OCI-LY3 (cell line): ENCODE results near the gene PRKAG3.

Experiments
- H2AFZ ChIP-seq: fragments of 200-600, 300-600 bp; shearing (Covaris generic); 2 replicates; pipeline ENCODE4 v1.6.0; 2014; ENCODE audit warnings: antibody characterized with exemption, low read depth, low read length
- H3K27ac ChIP-seq: fragments of 200-600, 300-600 bp; sonication (generic); 2 replicates; pipeline ENCODE4 v1.5.1; 2014; ENCODE audit warnings: mild to moderate bottlenecking, low read length, moderate library complexity, mixed read lengths
- H3K27me3 ChIP-seq: fragments of 200-600, 300-600 bp; sonication (generic); 2 replicates; pipeline ENCODE4 v1.6.1; 2014; ENCODE audit warnings: low read depth, low read length, mixed read lengths
- H3K36me3 ChIP-seq: fragments of 200-600, 300-600 bp; sonication (generic); replicated peaks from 2 replicates; pipeline ENCODE3; 2014; ENCODE audit warnings: low read depth, low read length, mixed read lengths
- H3K4me1 ChIP-seq: fragments of 300-600, 200-600 bp; sonication (generic); 2 replicates; pipeline ENCODE4 v1.6.1; 2014; ENCODE audit warnings: low read length, mixed read lengths
- H3K4me2 ChIP-seq: fragments of 200-600, 300-600 bp; sonication (generic); 2 replicates; pipeline ENCODE4 v1.6.1; 2014; ENCODE audit warnings: low read length, mixed read lengths
- H3K4me3 ChIP-seq: fragments of 300-600, 200-600 bp; sonication (generic); 2 replicates; pipeline ENCODE4 v1.5.1; 2014; ENCODE audit warnings: antibody characterized with exemption, mild to moderate bottlenecking, low read length, moderate library complexity
- H3K79me2 ChIP-seq: fragments of 300-600, 200-600 bp; shearing (Covaris generic); 2 replicates; pipeline ENCODE4 v1.6.1; 2014; ENCODE audit warnings: mild to moderate bottlenecking, low read length, mixed read lengths
- H3K9ac ChIP-seq: fragments of 300-600, 200-600 bp; shearing (Covaris generic); 2 replicates; pipeline ENCODE4 v1.6.0; 2014; ENCODE audit warnings: mild to moderate bottlenecking, low read length, moderate library complexity
- H3K9me3 ChIP-seq: fragments of 200-600, 300-600 bp; shearing (Covaris generic); 2 replicates; pipeline ENCODE4 v1.6.1; 2014; ENCODE audit warnings: low read length, mixed read lengths; ENCODE audit not compliant: insufficient read depth
- H4K20me1 ChIP-seq: fragments of 200-600, 300-600 bp; sonication (generic); 2 replicates; pipeline ENCODE4 v1.6.1; 2016; ENCODE audit warnings: low read length, mixed read lengths; ENCODE audit not compliant: insufficient read depth
- CTCF ChIP-seq: fragments of 200-600, 300-600 bp; sonication (generic); IDR thresholded peaks from 2 replicates; pipeline ENCODE4 v1.5.1; 2014; ENCODE audit warnings: antibody characterized with exemption, low read length, low read depth
- EZH2phosphoT487 ChIP-seq: fragments of 200-600 bp; shearing (Covaris generic); IDR thresholded peaks from 2 replicates; pipeline ENCODE4 v1.6.1; 2018; ENCODE audit warnings: antibody characterized with exemption, mixed run types, low read depth

Gene PRKAG3

DNA sequence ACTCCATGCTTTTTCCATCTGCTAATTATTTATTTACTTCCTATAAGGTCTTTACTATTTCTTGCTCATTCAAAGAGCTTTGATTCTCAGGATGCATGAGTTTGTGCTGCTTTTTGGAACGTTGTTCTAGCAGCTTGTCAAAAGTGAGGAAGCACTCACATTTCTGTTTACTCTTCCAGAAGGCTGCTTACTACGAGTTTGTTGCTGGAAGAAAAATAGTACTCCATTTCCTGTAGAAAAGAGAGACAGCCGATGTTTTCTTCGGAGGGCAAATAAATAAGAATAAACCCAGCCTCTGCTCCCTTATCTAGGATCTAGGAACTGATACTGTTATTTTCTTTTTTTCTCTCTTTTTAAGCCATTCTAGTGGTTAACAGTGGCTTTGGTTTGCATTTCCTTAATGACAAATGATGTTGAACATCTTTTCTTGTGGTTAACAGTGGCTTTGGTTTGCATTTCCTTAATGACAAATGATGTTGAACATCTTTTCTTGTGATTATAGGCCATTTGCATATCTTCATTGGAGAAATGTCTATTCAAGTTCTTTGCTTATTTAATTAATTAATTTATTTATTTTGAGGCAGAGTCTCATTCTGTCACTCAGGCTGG, 29.1 kb downstream of the PRKAG3 start:
- Histone ChIP-seq H3K79me2 (no peaks in the 10 kb centered on the region), H3K27ac (no peak overlapping the region)

GRCh38 chr2:218799990-218800389, 31.6 kb downstream of the PRKAG3 start:
- no peaks in the 10 kb centered on the region for H4K20me1 ChIP-seq
- no peak overlapping the region for H2AFZ ChIP-seq
- H3K9me3 ChIP-seq, result no peaks in the 10 kb centered on the region
- H3K36me3 ChIP-seq, result no peaks in the 10 kb centered on the region
- H3K79me2 ChIP-seq, result no peaks in the 10 kb centered on the region
- no peak overlapping the region for H3K4me2 ChIP-seq
- no peak overlapping the region for H3K4me3 ChIP-seq
- H3K27me3 ChIP-seq, result no peaks in the 10 kb centered on the region
- H3K9ac ChIP-seq, result no peak overlapping the region
- no peak overlapping the region for H3K27ac ChIP-seq
- TF ChIP-seq EZH2phosphoT487 (no peak), CTCF (no peak)
- no peaks in the 10 kb centered on the region for H3K4me1 ChIP-seq

More for the DNA sequence above, 29.1 kb downstream of the PRKAG3 start:
- Histone ChIP-seq H3K9me3 (no peaks in the 10 kb centered on the region), H2AFZ (no peak overlapping the region), H3K27me3 (no peaks in the 10 kb centered on the region), H3K9ac (no peak overlapping the region), H3K4me2 (no peak overlapping the region), H3K4me1 (no peaks in the 10 kb centered on the region), H3K36me3 (no peaks in the 10 kb centered on the region), H3K4me3 (no peak overlapping the region), H4K20me1 (no peaks in the 10 kb centered on the region)
- no peak for TF ChIP-seq EZH2phosphoT487
- TF ChIP-seq CTCF, result no peak

- H4K20me1 ChIP-seq, result no peaks in the 10 kb centered on the region
- TF ChIP-seq CTCF, result no peak
- TF ChIP-seq EZH2phosphoT487, result no peak
- H3K4me3 ChIP-seq, result no peak overlapping the region
- no peaks in the 10 kb centered on the region for H3K36me3 ChIP-seq
- H3K27ac ChIP-seq, result no peak overlapping the region
- no peaks in the 10 kb centered on the region for H3K4me1 ChIP-seq
- no peaks in the 10 kb centered on the region for H3K79me2 ChIP-seq
- H3K4me2 ChIP-seq, result no peak overlapping the region
- no peaks in the 10 kb centered on the region for H3K9me3 ChIP-seq
- H3K27me3 ChIP-seq, result no peaks in the 10 kb centered on the region
- H2AFZ ChIP-seq, result no peak overlapping the region
- H3K9ac ChIP-seq, result no peak overlapping the region
Measured at GRCh38 chr2:218798767-218799504, 32.7 kb downstream of the PRKAG3 start.

DNA sequence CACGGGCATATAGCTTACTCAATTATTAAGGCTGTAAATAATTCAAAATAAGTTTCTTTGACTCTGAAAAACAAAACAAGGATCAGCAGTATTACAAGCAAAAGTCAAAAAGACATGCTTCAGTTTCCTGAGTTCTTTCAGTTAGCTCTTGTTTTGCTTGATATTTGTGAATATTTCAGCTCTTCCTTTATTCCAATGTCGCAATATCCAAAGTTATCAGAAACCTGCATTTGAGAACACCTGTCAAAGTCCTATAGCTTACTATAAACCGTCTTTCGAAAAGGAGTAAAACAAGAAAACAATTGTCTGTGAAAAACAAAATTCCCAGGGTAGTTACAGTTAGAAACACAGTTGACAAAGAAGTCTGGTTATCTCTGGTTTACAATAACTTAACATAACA, 34.9 kb downstream of the PRKAG3 start:
- Histone ChIP-seq H3K4me2 (no peak overlapping the region), H3K4me3 (no peak overlapping the region), H3K27ac (no peak overlapping the region), H3K27me3 (no peaks in the 10 kb centered on the region), H3K36me3 (no peaks in the 10 kb centered on the region), H3K9ac (no peak overlapping the region), H2AFZ (no peak overlapping the region), H4K20me1 (no peaks in the 10 kb centered on the region), H3K4me1 (no peaks in the 10 kb centered on the region), H3K79me2 (no peaks in the 10 kb centered on the region), H3K9me3 (no peaks in the 10 kb centered on the region)
- no peak for TF ChIP-seq EZH2phosphoT487
- TF ChIP-seq CTCF, result no peak
